ENCODE measurements around the gene BCKDK. TPM values are rescaled to one million over a fixed set of nuclear protein-coding genes. Genes with fewer than 3 reads are reported as not detected.
A peak's percentile ranks its signal among the peaks of the same experiment; 100 is the strongest.

The BCKDK gene
- total RNA-seq, 2 donors from 2014 or later, result 48.6 to 98.3 TPM

DNA sequence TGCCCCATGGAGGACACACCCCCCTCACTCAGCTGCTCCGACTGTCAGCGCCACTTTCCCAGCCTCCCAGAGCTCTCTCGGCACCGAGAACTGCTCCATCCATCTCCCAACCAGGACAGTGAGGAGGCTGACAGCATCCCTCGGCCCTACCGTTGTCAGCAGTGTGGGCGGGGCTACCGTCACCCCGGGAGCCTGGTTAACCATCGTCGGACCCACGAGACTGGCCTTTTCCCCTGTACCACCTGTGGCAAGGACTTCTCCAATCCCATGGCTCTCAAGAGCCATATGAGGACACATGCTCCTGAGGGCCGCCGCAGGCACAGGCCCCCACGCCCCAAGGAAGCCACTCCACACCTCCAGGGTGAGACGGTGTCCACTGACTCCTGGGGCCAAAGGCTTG lies 31.9 kb upstream of the BCKDK start:
- H3K36me3 Mint-ChIP-seq (ENCODE audit: low read depth), result peaks cover 76% of the 10 kb centered on the region
- H3K4me1 Mint-ChIP-seq, result peaks cover 19% of the 10 kb centered on the region
- H3K27ac Mint-ChIP-seq, result peak overlapping the region; percentile 50
- H3K9me3 Mint-ChIP-seq, result no peaks in the 10 kb centered on the region
- no peak for ATAC-seq (replicated peaks)
- peak overlapping the region; percentile 93 for H3K4me3 Mint-ChIP-seq
- H3K27me3 Mint-ChIP-seq, result no peaks in the 10 kb centered on the region

DNA sequence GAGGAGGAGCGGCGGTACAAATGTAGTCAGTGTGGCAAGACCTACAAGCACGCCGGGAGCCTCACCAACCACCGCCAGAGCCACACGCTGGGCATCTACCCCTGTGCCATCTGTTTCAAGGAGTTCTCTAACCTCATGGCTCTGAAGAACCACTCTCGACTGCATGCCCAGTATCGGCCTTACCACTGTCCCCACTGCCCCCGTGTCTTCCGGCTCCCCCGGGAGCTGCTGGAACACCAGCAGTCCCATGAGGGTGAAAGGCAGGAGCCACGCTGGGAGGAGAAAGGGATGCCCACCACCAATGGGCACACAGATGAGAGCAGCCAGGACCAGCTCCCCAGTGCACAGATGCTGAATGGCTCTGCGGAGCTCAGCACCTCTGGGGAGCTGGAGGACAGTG lies 31.2 kb upstream of the BCKDK start:
- Mint-ChIP-seq H3K4me3 (no peak overlapping the region), H3K36me3 (ENCODE audit: low read depth) (peaks cover 78% of the 10 kb centered on the region), H3K27ac (no peak overlapping the region), H3K4me1 (peaks cover 13% of the 10 kb centered on the region), H3K27me3 (no peaks in the 10 kb centered on the region), H3K9me3 (no peaks in the 10 kb centered on the region)
- ATAC-seq (replicated peaks), result no peak

DNA sequence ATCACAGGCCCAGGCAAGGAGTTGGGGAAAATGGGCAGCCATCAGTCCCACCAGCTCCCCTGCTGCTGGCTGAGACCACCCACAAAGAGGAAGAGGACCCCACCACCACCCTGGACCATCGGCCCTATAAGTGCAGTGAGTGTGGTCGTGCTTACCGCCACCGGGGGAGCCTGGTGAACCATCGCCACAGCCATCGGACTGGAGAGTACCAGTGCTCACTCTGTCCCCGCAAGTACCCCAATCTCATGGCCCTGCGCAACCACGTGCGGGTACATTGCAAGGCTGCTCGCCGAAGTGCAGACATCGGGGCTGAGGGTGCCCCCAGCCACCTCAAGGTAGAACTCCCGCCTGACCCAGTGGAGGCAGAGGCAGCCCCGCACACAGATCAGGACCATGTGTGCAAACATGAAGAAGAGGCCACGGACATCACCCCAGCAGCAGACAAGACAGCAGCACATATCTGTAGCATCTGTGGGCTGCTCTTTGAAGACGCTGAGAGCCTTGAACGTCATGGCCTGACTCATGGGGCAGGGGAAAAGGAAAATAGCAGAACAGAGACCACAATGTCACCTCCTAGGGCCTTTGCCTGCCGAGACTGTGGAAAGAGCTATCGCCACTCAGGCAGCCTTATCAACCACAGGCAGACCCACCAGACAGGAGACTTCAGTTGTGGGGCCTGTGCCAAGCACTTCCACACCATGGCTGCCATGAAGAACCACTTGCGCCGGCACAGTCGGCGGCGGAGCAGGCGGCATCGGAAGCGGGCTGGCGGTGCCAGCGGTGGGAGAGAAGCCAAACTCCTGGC lies 30.4 kb upstream of the BCKDK start:
- Mint-ChIP-seq H3K36me3 (ENCODE audit: low read depth) (peaks cover 77% of the 10 kb centered on the region), H3K9me3 (no peaks in the 10 kb centered on the region), H3K4me3 (no peak overlapping the region), H3K27me3 (no peaks in the 10 kb centered on the region), H3K4me1 (peaks cover 8% of the 10 kb centered on the region), H3K27ac (peak overlapping the region; percentile 59)
- no peak for ATAC-seq (replicated peaks)

DNA sequence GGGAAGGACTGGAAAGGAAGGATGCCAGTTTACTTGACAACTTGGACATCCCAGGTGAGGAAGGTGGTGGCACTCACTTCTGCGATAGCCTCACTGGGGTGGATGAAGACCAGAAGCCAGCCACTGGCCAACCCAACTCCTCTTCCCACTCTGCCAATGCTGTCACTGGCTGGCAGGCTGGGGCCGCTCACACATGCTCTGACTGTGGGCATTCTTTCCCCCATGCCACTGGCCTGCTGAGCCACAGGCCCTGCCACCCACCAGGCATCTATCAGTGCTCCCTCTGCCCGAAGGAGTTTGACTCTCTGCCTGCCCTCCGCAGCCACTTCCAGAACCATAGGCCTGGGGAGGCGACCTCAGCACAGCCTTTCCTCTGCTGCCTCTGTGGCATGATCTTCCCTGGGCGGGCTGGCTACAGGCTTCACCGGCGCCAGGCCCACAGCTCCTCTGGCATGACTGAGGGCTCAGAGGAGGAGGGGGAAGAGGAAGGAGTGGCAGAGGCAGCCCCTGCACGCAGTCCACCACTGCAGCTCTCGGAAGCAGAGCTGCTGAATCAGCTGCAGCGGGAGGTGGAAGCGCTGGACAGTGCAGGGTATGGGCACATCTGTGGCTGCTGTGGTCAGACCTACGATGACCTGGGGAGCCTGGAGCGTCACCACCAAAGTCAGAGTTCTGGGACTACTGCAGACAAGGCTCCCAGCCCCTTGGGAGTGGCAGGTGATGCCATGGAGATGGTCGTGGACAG lies 29.4 kb upstream of the BCKDK start:
- Mint-ChIP-seq H3K9me3 (no peaks in the 10 kb centered on the region), H3K27me3 (no peaks in the 10 kb centered on the region), H3K36me3 (ENCODE audit: low read depth) (peaks cover 81% of the 10 kb centered on the region), H3K4me1 (peaks cover 8% of the 10 kb centered on the region), H3K4me3 (no peak overlapping the region), H3K27ac (no peak overlapping the region)
- no peak for ATAC-seq (replicated peaks)

DNA sequence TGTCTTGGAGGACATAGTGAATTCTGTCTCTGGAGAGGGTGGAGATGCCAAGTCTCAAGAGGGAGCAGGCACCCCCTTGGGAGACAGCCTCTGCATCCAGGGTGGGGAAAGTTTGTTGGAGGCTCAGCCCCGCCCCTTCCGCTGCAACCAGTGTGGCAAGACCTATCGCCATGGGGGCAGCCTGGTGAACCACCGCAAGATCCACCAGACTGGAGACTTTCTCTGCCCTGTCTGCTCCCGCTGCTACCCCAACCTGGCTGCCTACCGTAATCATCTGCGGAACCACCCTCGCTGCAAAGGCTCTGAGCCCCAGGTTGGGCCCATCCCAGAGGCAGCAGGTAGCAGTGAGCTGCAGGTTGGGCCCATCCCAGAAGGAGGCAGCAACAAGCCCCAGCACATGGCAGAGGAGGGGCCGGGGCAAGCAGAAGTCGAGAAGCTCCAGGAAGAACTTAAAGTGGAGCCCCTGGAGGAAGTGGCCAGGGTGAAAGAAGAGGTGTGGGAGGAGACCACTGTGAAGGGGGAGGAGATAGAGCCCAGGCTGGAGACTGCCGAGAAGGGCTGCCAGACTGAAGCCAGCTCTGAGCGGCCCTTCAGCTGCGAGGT lies 28.7 kb upstream of the BCKDK start:
- Mint-ChIP-seq H3K4me3 (no peak overlapping the region), H3K27me3 (no peaks in the 10 kb centered on the region), H3K36me3 (ENCODE audit: low read depth) (peaks cover 74% of the 10 kb centered on the region), H3K4me1 (peaks cover 8% of the 10 kb centered on the region), H3K27ac (no peak overlapping the region), H3K9me3 (no peaks in the 10 kb centered on the region)
- ATAC-seq (replicated peaks), result no peak

DNA sequence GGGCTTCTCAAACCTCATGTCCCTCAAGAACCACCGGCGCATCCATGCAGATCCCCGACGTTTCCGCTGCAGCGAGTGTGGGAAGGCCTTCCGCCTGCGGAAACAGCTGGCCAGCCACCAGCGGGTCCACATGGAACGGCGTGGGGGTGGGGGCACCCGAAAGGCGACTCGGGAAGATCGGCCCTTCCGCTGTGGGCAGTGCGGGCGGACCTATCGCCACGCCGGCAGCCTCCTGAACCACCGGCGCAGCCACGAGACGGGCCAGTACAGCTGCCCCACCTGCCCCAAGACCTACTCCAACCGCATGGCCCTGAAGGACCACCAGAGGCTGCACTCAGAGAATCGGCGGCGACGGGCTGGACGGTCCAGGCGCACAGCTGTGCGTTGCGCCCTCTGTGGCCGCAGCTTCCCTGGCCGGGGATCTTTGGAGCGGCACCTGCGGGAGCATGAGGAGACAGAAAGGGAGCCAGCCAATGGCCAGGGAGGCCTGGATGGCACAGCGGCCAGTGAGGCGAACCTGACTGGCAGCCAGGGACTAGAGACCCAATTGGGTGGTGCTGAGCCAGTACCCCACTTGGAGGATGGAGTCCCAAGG lies 28.1 kb upstream of the BCKDK start:
- peaks cover 1% of the 10 kb centered on the region for H3K4me1 Mint-ChIP-seq
- H3K27me3 Mint-ChIP-seq, result no peaks in the 10 kb centered on the region
- no peaks in the 10 kb centered on the region for H3K9me3 Mint-ChIP-seq
- H3K27ac Mint-ChIP-seq, result no peak overlapping the region
- H3K4me3 Mint-ChIP-seq, result no peak overlapping the region
- no peak for ATAC-seq (replicated peaks)
- peaks cover 68% of the 10 kb centered on the region for H3K36me3 Mint-ChIP-seq (ENCODE audit: low read depth)

DNA sequence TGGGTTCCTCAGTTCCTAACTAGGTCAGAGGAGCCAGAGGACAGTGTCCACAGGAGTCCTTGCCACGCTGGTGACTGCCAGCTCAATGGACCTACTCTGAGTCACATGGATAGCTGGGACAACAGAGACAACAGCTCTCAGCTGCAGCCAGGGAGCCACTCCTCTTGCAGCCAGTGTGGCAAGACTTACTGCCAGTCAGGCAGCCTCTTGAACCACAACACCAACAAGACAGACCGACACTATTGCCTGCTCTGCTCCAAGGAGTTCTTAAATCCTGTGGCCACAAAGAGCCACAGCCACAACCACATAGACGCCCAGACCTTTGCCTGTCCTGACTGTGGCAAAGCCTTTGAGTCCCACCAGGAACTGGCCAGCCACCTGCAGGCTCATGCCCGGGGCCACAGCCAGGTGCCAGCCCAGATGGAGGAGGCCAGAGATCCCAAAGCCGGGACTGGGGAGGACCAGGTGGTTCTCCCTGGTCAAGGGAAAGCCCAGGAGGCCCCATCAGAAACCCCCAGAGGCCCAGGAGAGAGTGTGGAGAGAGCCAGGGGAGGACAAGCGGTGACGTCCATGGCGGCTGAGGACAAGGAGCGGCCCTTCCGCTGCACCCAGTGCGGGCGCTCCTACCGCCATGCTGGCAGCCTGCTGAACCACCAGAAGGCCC lies 27.3 kb upstream of the BCKDK start:
- Mint-ChIP-seq H3K27ac (no peak overlapping the region), H3K4me1 (no peaks in the 10 kb centered on the region), H3K27me3 (no peaks in the 10 kb centered on the region), H3K36me3 (ENCODE audit: low read depth) (peaks cover 68% of the 10 kb centered on the region), H3K9me3 (no peaks in the 10 kb centered on the region), H3K4me3 (no peak overlapping the region)
- no peak for ATAC-seq (replicated peaks)

DNA sequence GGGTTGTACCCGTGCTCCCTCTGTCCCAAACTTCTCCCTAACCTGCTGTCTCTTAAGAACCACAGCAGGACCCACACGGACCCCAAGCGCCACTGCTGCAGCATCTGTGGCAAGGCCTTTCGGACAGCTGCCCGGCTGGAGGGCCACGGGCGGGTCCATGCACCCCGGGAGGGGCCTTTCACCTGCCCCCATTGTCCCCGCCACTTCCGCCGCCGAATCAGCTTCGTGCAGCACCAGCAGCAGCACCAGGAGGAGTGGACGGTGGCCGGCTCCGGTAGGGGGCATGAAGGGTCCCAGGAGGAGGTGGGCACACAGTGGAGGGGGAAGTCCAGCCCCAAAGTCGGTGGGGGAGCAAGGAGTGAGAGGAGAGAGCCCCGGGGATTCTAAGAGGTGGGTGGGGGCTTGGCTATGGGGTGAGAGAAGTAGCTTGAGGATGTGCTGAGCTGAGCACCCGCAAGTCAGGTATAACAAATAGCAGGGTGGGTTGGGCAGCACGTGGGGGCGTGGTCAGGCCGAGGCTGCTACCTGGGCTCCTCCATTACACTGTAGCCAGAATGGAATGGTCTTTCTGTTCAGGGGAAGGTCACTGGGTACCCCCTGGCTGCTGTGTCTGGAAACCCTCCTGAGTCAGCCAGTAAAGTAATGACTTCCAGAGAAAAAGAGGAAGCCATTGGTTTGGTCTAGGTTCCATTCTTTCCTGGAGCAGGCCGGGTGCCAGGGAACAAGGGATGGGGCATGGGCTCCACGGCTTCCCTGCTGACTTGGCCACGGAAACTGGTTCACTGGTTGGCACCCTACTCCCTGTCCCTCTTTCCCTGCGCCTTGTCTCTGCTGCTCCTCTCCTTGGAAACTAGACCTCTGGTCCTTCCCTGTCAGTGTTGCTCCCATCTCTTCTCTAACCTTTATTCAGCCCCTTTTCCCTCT lies 26.5 kb upstream of the BCKDK start:
- H3K4me1 Mint-ChIP-seq, result no peaks in the 10 kb centered on the region
- H3K9me3 Mint-ChIP-seq, result no peaks in the 10 kb centered on the region
- H3K27me3 Mint-ChIP-seq, result no peaks in the 10 kb centered on the region
- peaks cover 60% of the 10 kb centered on the region for H3K36me3 Mint-ChIP-seq (ENCODE audit: low read depth)
- ATAC-seq (replicated peaks), result no peak
- peak overlapping the region; percentile 56 for H3K27ac Mint-ChIP-seq
- H3K4me3 Mint-ChIP-seq, result no peak overlapping the region

DNA sequence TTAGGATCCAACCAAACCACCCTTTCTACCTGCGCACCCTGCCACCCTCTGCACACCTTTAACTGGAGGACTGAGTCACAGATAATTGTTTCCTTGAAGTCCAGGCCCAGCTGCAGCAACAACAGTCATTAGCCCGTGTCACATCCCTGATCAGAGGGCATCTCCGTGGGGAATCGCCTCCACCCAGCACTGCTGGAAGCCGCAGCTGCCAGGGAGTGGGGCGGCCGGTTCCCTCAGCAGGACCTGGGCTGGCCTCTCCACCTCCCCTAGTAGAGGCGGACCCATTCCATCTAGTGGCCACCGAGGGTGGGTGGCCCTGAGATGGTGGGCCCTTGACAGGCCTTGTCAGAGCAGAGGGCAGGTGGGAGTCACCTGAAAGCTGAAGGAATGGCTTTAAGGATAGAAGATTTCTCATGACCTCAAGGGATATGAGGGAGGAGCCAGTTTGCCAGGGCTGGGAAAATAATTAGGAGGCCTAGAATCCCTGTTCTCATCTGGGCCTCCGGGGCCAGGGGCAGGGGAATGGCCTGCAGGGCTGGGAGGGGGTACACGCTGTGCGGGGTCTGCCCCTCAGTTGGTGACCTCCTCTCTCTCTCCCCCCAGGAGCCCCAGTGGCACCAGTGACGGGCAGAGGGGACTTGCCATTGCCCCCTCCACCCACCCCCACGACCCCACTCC lies 25.7 kb upstream of the BCKDK start:
- no peaks in the 10 kb centered on the region for H3K9me3 Mint-ChIP-seq
- no peak for ATAC-seq (replicated peaks)
- H3K4me3 Mint-ChIP-seq, result no peak overlapping the region
- H3K36me3 Mint-ChIP-seq (ENCODE audit: low read depth), result peaks cover 52% of the 10 kb centered on the region
- no peaks in the 10 kb centered on the region for H3K27me3 Mint-ChIP-seq
- H3K27ac Mint-ChIP-seq, result peak overlapping the region; percentile 56
- H3K4me1 Mint-ChIP-seq, result no peaks in the 10 kb centered on the region

DNA sequence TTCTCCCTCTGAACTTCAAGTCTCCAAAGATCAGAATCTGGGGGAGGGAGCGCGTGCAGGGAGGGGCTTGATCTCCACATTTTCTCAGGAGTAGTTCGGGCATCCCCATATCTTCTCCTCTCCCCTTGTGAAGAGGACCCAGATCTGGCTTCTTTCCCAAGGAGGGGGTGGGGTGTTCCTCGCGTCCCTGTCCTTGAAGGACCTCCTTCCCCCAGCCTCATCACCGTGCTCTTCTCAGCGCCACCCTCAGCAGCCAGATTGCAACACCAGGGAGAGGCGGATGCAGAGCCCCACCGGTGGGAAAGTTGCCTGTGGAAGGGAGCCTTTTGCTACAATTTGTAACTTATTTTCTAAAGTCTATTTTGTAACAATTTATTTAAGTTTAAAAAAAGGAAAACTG lies 25.1 kb upstream of the BCKDK start:
- no peak for ATAC-seq (replicated peaks)
- Mint-ChIP-seq H3K36me3 (ENCODE audit: low read depth) (peaks cover 46% of the 10 kb centered on the region), H3K27me3 (no peaks in the 10 kb centered on the region), H3K9me3 (no peaks in the 10 kb centered on the region), H3K4me1 (no peaks in the 10 kb centered on the region), H3K27ac (no peak overlapping the region), H3K4me3 (no peak overlapping the region)

DNA sequence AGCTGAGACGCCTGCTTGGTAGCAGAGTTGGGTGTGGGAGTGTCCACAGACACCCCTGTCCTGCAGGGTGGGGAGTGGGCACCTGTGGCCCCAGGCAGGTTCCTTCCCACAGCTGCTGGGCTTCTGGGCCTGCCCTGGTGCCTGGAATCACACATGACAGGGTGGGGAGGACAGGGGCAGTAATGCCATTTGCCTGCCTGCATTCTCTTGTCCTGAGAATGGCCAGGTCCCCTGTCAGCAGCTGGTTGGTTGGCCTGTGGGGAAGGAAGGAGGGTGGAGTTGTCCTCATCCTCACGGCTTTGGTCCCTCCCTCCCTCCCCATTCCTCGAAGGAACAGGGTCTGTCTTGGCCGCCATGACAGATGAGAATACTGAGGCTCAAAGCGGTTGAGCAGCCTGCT lies 24.6 kb upstream of the BCKDK start:
- peaks cover 41% of the 10 kb centered on the region for H3K36me3 Mint-ChIP-seq (ENCODE audit: low read depth)
- H3K27me3 Mint-ChIP-seq, result no peaks in the 10 kb centered on the region
- H3K9me3 Mint-ChIP-seq, result no peaks in the 10 kb centered on the region
- H3K4me3 Mint-ChIP-seq, result no peak overlapping the region
- H3K4me1 Mint-ChIP-seq, result no peaks in the 10 kb centered on the region
- H3K27ac Mint-ChIP-seq, result no peak overlapping the region
- ATAC-seq (replicated peaks), result no peak

DNA sequence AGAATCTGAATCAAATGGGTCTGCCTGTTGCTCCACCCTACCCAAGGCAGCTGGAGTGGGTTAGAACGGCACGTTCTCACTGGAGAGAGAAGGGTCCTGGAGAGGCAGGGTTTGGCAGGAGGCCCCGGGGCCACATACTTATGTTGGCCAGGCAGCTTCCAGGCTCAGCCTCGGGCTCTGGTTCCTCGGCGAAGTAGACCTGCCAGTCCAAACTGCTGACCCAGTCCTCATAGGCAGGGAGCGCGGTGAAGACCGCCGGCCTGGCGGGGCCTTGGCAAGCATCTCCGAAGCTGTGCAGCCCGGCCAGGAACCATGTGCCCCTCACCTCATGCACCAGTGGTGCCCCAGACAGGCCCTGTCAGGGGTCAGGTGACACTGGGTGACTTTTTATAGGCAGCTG lies 24.2 kb upstream of the BCKDK start:
- H3K27me3 Mint-ChIP-seq, result no peaks in the 10 kb centered on the region
- ATAC-seq (replicated peaks), result no peak
- H3K4me3 Mint-ChIP-seq, result no peak overlapping the region
- no peak overlapping the region for H3K27ac Mint-ChIP-seq
- H3K9me3 Mint-ChIP-seq, result no peaks in the 10 kb centered on the region
- H3K4me1 Mint-ChIP-seq, result no peaks in the 10 kb centered on the region
- peaks cover 39% of the 10 kb centered on the region for H3K36me3 Mint-ChIP-seq (ENCODE audit: low read depth)

All from activated T-helper 17 cell treated with anti-CD3 and anti-CD28 coated beads, Interleukin-2, amount 50 U/mL, for 72 hours (primary cell).